Measurements from ENCODE around the gene DOHH. TPM values are rescaled to one million over a fixed set of nuclear protein-coding genes. Genes with fewer than 3 reads are reported as not detected.

The DOHH gene
- total RNA-seq, 1 donor from 2014 or later = 8.5 TPM

GRCh38 chr19:3547301-3547731, 46.8 kb upstream of the DOHH start:
- peaks cover 8% of the 10 kb centered on the region for H3K9me3 Mint-ChIP-seq (ENCODE audit: unreplicated experiment)
- no peaks in the 10 kb centered on the region for H3K36me3 Mint-ChIP-seq (ENCODE audit: unreplicated experiment)
- H3K4me1 Mint-ChIP-seq (ENCODE audit: low read depth, unreplicated experiment) = peaks cover 2% of the 10 kb centered on the region
- TF ChIP-seq CTCF (IDR thresholded peaks at IDR 0.05; ENCODE audit: partially characterized antibody, unreplicated experiment) = peak; percentile 73
- H3K27me3 Mint-ChIP-seq (ENCODE audit: unreplicated experiment) = peaks cover 3% of the 10 kb centered on the region
- H3K4me3 Mint-ChIP-seq (ENCODE audit: unreplicated experiment) = no peak overlapping the region
- DNase-seq = peak; percentile 59
- no peak overlapping the region for H3K27ac Mint-ChIP-seq (ENCODE audit: unreplicated experiment)

- H3K27ac Mint-ChIP-seq (ENCODE audit: unreplicated experiment) = no peak overlapping the region
- peaks cover 5% of the 10 kb centered on the region for H3K27me3 Mint-ChIP-seq (ENCODE audit: unreplicated experiment)
- no peaks in the 10 kb centered on the region for H3K36me3 Mint-ChIP-seq (ENCODE audit: unreplicated experiment)
- no peak for DNase-seq
- H3K4me3 Mint-ChIP-seq (ENCODE audit: unreplicated experiment) = no peak overlapping the region
- TF ChIP-seq CTCF (IDR thresholded peaks at IDR 0.05; ENCODE audit: partially characterized antibody, unreplicated experiment) = no peak
- peaks cover 2% of the 10 kb centered on the region for H3K4me1 Mint-ChIP-seq (ENCODE audit: low read depth, unreplicated experiment)
- peaks cover 8% of the 10 kb centered on the region for H3K9me3 Mint-ChIP-seq (ENCODE audit: unreplicated experiment)
These were observed 45.6 kb upstream of the DOHH start for GRCh38 chr19:3546119-3546518.

GRCh38 chr19:3545669-3546034, 45.2 kb upstream of the DOHH start:
- Mint-ChIP-seq H3K4me3 (ENCODE audit: unreplicated experiment) (no peak overlapping the region), H3K36me3 (ENCODE audit: unreplicated experiment) (no peaks in the 10 kb centered on the region), H3K4me1 (ENCODE audit: low read depth, unreplicated experiment) (peaks cover 2% of the 10 kb centered on the region), H3K27ac (ENCODE audit: unreplicated experiment) (no peak overlapping the region), H3K9me3 (ENCODE audit: unreplicated experiment) (peaks cover 8% of the 10 kb centered on the region), H3K27me3 (ENCODE audit: unreplicated experiment) (peaks cover 5% of the 10 kb centered on the region)
- DNase-seq = no peak
- TF ChIP-seq CTCF (IDR thresholded peaks at IDR 0.05; ENCODE audit: partially characterized antibody, unreplicated experiment) = no peak

- Mint-ChIP-seq H3K4me1 (ENCODE audit: low read depth, unreplicated experiment) (peaks cover 2% of the 10 kb centered on the region), H3K36me3 (ENCODE audit: unreplicated experiment) (no peaks in the 10 kb centered on the region), H3K27ac (ENCODE audit: unreplicated experiment) (no peak overlapping the region), H3K27me3 (ENCODE audit: unreplicated experiment) (peaks cover 5% of the 10 kb centered on the region), H3K4me3 (ENCODE audit: unreplicated experiment) (no peak overlapping the region), H3K9me3 (ENCODE audit: unreplicated experiment) (peaks cover 8% of the 10 kb centered on the region)
- peak; percentile 97 for TF ChIP-seq CTCF (IDR thresholded peaks at IDR 0.05; ENCODE audit: partially characterized antibody, unreplicated experiment)
- peak; percentile 91 for DNase-seq
These were observed 44.5 kb upstream of the DOHH start for GRCh38 chr19:3544742-3545668.

GRCh38 chr19:3544058-3544376, 43.5 kb upstream of the DOHH start:
- DNase-seq = no peak

More at GRCh38 chr19:3544058-3544376, 43.5 kb upstream of the DOHH start:
- Mint-ChIP-seq H3K27ac (ENCODE audit: unreplicated experiment) (no peak overlapping the region), H3K36me3 (ENCODE audit: unreplicated experiment) (no peaks in the 10 kb centered on the region), H3K4me1 (ENCODE audit: low read depth, unreplicated experiment) (peaks cover 2% of the 10 kb centered on the region), H3K4me3 (ENCODE audit: unreplicated experiment) (no peak overlapping the region), H3K27me3 (ENCODE audit: unreplicated experiment) (peaks cover 5% of the 10 kb centered on the region), H3K9me3 (ENCODE audit: unreplicated experiment) (peaks cover 11% of the 10 kb centered on the region)
- TF ChIP-seq CTCF (IDR thresholded peaks at IDR 0.05; ENCODE audit: partially characterized antibody, unreplicated experiment) = no peak
